Erythroblast (primary cell): Measurements from ENCODE around the gene PLEKHH3.

Experiments used
- GATA1 ChIP-seq: IDR thresholded peaks from 2 replicates; pipeline ENCODE4 v1.6.1; 2011; ENCODE audit warnings: low read depth, mild to moderate bottlenecking, control low read depth, low read length, moderate library complexity
- POLR2A ChIP-seq: IDR thresholded peaks from 2 replicates; pipeline ENCODE4 v1.6.1; 2011; ENCODE audit warnings: mild to moderate bottlenecking, low read length

DNA sequence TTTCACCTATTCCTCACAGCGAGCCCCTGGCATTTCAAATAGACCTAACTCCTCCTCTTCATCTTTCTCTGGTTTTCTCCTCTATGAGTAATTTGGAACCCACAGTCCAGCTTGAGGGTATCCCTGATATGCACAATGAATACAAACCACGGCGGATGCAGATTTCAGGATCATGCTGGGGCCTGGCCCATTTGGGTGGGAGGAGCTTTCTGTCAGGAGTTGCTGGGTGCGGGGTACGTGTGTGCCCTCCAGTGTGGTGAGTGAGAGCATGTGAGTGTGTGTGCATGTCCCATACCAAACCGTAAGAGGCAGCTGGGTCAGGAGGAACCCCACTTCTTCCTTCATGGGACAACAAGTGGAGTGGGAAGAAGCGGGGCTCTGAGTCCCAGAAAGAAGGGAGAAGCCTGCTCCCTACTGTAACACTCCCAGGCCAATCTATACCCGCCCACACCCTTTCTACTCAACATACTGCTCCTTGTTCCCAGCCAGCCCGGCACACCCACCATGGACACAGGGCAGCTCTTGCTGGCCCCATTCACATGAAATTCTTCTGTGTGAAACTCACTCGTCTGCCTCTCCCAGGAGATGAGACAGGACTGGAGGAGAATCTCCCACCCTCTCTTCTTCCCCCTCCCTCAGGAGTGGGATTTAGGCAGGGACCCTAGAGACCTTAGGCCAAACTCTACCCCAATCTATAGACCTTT lies 23.9 kb upstream of the PLEKHH3 start:
- TF ChIP-seq POLR2A: no peak
- no peak for TF ChIP-seq GATA1
